GM21786 (cell line): ENCODE results near the gene PSAPL1.

ENCODE experiments used
- ATAC-seq: cut with Tn5 transposase; IDR thresholded peaks from one replicate; pipeline ENCODE4 v1.9.1; 2021; ENCODE audit not compliant: unreplicated experiment

PSAPL1 gene

GRCh38 chr4:7432531-7433375 is 2.0 kb downstream of the PSAPL1 start:
- no peak for ATAC-seq

GRCh38 chr4:7431696-7432530 is 2.8 kb downstream of the PSAPL1 start:
- no peak for ATAC-seq

- no peak for ATAC-seq
Observed at GRCh38 chr4:7430965-7431695, 3.6 kb downstream of the PSAPL1 start.

- no peak for ATAC-seq
Observed at GRCh38 chr4:7430368-7430964, 4.3 kb downstream of the PSAPL1 start.

- ATAC-seq, result no peak
Observed at GRCh38 chr4:7429601-7430078, 5.1 kb downstream of the PSAPL1 start.

GRCh38 chr4:7429069-7429416 is 5.7 kb downstream of the PSAPL1 start:
- no peak for ATAC-seq

GRCh38 chr4:7428261-7429068 is 6.3 kb downstream of the PSAPL1 start:
- no peak for ATAC-seq

GRCh38 chr4:7427831-7428260 is 6.9 kb downstream of the PSAPL1 start:
- ATAC-seq, result no peak

GRCh38 chr4:7427361-7427760 is 7.4 kb downstream of the PSAPL1 start:
- ATAC-seq, result no peak

GRCh38 chr4:7426525-7427171 is 8.1 kb downstream of the PSAPL1 start:
- no peak for ATAC-seq

- ATAC-seq, result no peak
Observed at GRCh38 chr4:7425591-7426468, 8.9 kb downstream of the PSAPL1 start.

GRCh38 chr4:7425124-7425523 is 9.6 kb downstream of the PSAPL1 start:
- ATAC-seq, result no peak

GRCh38 chr4:7424553-7425111 is 10.1 kb downstream of the PSAPL1 start:
- ATAC-seq, result no peak

GRCh38 chr4:7423801-7424552 is 10.8 kb downstream of the PSAPL1 start:
- ATAC-seq, result no peak

GRCh38 chr4:7423391-7423790 is 11.3 kb downstream of the PSAPL1 start:
- ATAC-seq, result no peak

GRCh38 chr4:7422898-7423180 is 11.9 kb downstream of the PSAPL1 start:
- no peak for ATAC-seq

- no peak for ATAC-seq
Observed at GRCh38 chr4:7422151-7422897, 12.4 kb downstream of the PSAPL1 start.
